GM18505 (cell line): ENCODE data around the gene RELA.

Source experiments
- ATAC-seq: cut with Tn5 transposase; IDR thresholded peaks from one replicate; pipeline ENCODE4 v1.9.1; 2021; ENCODE audit not compliant: unreplicated experiment
- POLR2A ChIP-seq: IDR thresholded peaks from 4 replicates; pipeline ENCODE4 v1.6.1; 2011; ENCODE audit warnings: borderline replicate concordance; ENCODE audit not compliant: insufficient read depth, insufficient read length; ENCODE audit errors: extremely low read depth

Gene RELA

GRCh38 chr11:65624931-65625627 is 37.6 kb downstream of the RELA start:
- TF ChIP-seq POLR2A = no peak
- ATAC-seq = no peak

- TF ChIP-seq POLR2A = no peak
- no peak for ATAC-seq
Measured at GRCh38 chr11:65623852-65624616, 38.7 kb downstream of the RELA start.

- ATAC-seq = no peak
- no peak for TF ChIP-seq POLR2A
Measured at GRCh38 chr11:65623177-65623576, 39.5 kb downstream of the RELA start.

GRCh38 chr11:65622011-65622410 is 40.7 kb downstream of the RELA start:
- no peak for TF ChIP-seq POLR2A
- no peak for ATAC-seq

GRCh38 chr11:65621460-65621859 is 41.3 kb downstream of the RELA start:
- no peak for ATAC-seq

GRCh38 chr11:65620666-65621065 is 42.0 kb downstream of the RELA start:
- no peak for ATAC-seq
- TF ChIP-seq POLR2A = no peak

More at GRCh38 chr11:65621460-65621859, 41.3 kb downstream of the RELA start:
- TF ChIP-seq POLR2A = no peak

- no peak for TF ChIP-seq POLR2A
- ATAC-seq = no peak
Measured at GRCh38 chr11:65619281-65619928, 43.3 kb downstream of the RELA start.

- TF ChIP-seq POLR2A = no peak
Measured at GRCh38 chr11:65618763-65619162, 44.0 kb downstream of the RELA start.

GRCh38 chr11:65617990-65618751 is 44.5 kb downstream of the RELA start:
- TF ChIP-seq POLR2A = no peak
- no peak for ATAC-seq

More at GRCh38 chr11:65618763-65619162, 44.0 kb downstream of the RELA start:
- ATAC-seq = no peak

GRCh38 chr11:65617136-65617850 is 45.4 kb downstream of the RELA start:
- no peak for TF ChIP-seq POLR2A
- ATAC-seq = no peak

- no peak for ATAC-seq
- TF ChIP-seq POLR2A = no peak
Measured at GRCh38 chr11:65616575-65617001, 46.1 kb downstream of the RELA start.

- no peak for ATAC-seq
- no peak for TF ChIP-seq POLR2A
Measured at GRCh38 chr11:65615950-65616574, 46.7 kb downstream of the RELA start.
